ENCODE data around the gene SIX4. TPM values are rescaled to one million over a fixed set of nuclear protein-coding genes. Genes with fewer than 3 reads are reported as not detected.

SIX4 gene
- total RNA-seq, 1 donor, result 14.7 TPM

DNA sequence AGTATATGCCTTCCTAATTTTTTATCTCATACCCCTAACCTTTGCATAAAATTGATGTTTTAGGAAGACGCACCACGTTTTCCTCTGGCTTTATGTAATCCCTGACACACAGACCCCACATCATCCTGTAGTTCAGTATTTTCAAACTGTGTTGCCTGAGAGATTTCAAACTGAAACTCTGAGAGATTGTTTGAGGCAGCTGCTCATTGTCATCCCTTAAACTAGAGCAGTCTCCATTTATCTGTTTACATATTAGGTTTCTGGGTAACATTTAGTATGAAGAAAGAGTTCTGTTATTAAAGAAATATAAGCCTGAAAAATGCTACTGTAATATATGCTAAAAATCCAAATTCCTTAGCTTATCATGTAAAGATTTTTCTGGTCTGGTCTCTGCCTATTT lies 34.7 kb upstream of the SIX4 start:
- H3K4me3 ChIP-seq (ENCODE audit: low read depth, low read length), result no peak overlapping the region
- DNase-seq (ENCODE audit: low read depth), result peak; percentile 58
- TF ChIP-seq, protein P1, sequence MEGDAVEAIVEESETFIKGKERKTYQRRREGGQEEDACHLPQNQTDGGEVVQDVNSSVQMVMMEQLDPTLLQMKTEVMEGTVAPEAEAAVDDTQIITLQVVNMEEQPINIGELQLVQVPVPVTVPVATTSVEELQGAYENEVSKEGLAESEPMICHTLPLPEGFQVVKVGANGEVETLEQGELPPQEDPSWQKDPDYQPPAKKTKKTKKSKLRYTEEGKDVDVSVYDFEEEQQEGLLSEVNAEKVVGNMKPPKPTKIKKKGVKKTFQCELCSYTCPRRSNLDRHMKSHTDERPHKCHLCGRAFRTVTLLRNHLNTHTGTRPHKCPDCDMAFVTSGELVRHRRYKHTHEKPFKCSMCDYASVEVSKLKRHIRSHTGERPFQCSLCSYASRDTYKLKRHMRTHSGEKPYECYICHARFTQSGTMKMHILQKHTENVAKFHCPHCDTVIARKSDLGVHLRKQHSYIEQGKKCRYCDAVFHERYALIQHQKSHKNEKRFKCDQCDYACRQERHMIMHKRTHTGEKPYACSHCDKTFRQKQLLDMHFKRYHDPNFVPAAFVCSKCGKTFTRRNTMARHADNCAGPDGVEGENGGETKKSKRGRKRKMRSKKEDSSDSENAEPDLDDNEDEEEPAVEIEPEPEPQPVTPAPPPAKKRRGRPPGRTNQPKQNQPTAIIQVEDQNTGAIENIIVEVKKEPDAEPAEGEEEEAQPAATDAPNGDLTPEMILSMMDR (IDR thresholded peaks at IDR 0.05; ENCODE audit: insufficient read depth, low read depth, low read length), result no peak

DNA sequence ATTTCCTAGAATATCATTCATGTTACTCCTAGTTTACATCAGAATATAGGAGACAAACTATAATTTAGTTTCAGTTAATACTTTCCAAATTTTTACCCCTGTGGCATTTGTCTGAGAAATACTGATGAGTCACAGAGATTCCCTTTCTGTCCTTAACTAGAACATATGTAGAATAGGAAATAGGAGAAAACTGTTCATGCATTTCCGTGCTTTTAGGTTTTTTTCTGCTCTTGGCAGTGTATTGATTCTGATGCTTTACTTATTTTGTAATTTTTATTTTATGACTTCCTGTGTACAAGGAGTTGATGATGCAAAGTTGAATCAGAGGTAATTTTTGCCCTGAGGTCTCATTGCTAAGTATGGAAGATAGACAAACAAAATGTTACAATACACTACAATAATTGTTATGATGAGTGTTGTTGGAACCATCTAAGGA lies 33.4 kb upstream of the SIX4 start:
- peak; percentile 56 for DNase-seq (ENCODE audit: low read depth)
- H3K4me3 ChIP-seq (ENCODE audit: low read depth, low read length), result no peak overlapping the region
- TF ChIP-seq, protein P1 (IDR thresholded peaks at IDR 0.05; ENCODE audit: insufficient read depth, low read depth, low read length), result no peak

GRCh38 chr14:60756847-60757246 lies 32.7 kb upstream of the SIX4 start:
- no peak overlapping the region for H3K4me3 ChIP-seq (ENCODE audit: low read depth, low read length)
- peak; percentile 28 for DNase-seq (ENCODE audit: low read depth)
- TF ChIP-seq, protein P1 (IDR thresholded peaks at IDR 0.05; ENCODE audit: insufficient read depth, low read depth, low read length), result no peak

- TF ChIP-seq, protein P1 (IDR thresholded peaks at IDR 0.05; ENCODE audit: insufficient read depth, low read depth, low read length), result no peak
- DNase-seq (ENCODE audit: low read depth), result no peak
- no peak overlapping the region for H3K4me3 ChIP-seq (ENCODE audit: low read depth, low read length)
Measured at GRCh38 chr14:60753264-60754119, 29.3 kb upstream of the SIX4 start.

DNA sequence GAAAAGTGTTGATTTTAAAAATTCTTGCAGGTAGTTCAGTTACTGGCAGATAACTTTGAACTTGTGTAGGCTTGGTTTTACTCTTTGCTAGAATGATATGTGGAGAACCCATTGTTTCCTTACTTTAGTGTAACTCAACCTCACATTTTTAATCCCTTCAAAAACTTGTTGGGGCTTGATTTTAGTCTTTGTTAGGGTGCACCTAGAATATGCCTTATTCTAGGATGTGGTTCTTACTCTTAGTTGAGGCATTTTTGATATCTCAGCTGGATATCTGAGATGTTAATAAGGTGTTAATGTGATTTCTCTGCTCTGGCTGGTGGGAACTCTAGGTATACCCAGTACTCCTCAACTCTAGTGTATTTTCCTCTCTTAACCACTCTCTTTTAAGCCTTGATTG lies 20.4 kb upstream of the SIX4 start:
- DNase-seq (ENCODE audit: low read depth), result no peak
- TF ChIP-seq, protein P1 (IDR thresholded peaks at IDR 0.05; ENCODE audit: insufficient read depth, low read depth, low read length), result no peak
- H3K4me3 ChIP-seq (ENCODE audit: low read depth, low read length), result no peak overlapping the region

- no peak overlapping the region for H3K4me3 ChIP-seq (ENCODE audit: low read depth, low read length)
- no peak for DNase-seq (ENCODE audit: low read depth)
- TF ChIP-seq, protein P1 (IDR thresholded peaks at IDR 0.05; ENCODE audit: insufficient read depth, low read depth, low read length), result no peak
Measured at GRCh38 chr14:60738843-60739508, 14.8 kb upstream of the SIX4 start.

Measured in fibroblast of villous mesenchyme (primary cell).